Stimulated activated CD8-positive, alpha-beta memory T cell treated with anti-CD3 and anti-CD28 coated beads, Interleukin-4, amount 100 ng/mL, for 1 hour (primary cell): ENCODE measurements around the gene TCN1.
"Not testable (repeated sequence)": the region's sequence is repeated elsewhere in the genome, so short reads cannot be mapped to it uniquely, and the experiment has no call there.

Experiments
- DNase-seq, 2 donors: peaks; one replicate each; pipeline ENCODE4 v3.0.0-alpha.2; 2020; ENCODE audit warnings: low read depth in 2 of 2, low spot score in 1 of 2

TCN1 gene

GRCh38 chr11:59857439-59858434 is 8.6 kb downstream of the TCN1 start:
- DNase-seq = no peak

- no peak for DNase-seq
These were observed 11.4 kb downstream of the TCN1 start for GRCh38 chr11:59854871-59855270.

- DNase-seq = not testable (repeated sequence)
These were observed 14.9 kb downstream of the TCN1 start for GRCh38 chr11:59851416-59851815.

- not testable (repeated sequence) for DNase-seq
These were observed 16.7 kb downstream of the TCN1 start for GRCh38 chr11:59849551-59849950.

- no peak for DNase-seq
These were observed 17.2 kb downstream of the TCN1 start for GRCh38 chr11:59849129-59849528.

GRCh38 chr11:59848439-59848838 is 17.8 kb downstream of the TCN1 start:
- not testable (repeated sequence) for DNase-seq

- no peak for DNase-seq
These were observed 18.7 kb downstream of the TCN1 start for GRCh38 chr11:59847626-59848025.

GRCh38 chr11:59846556-59846955 is 19.7 kb downstream of the TCN1 start:
- no peak for DNase-seq

GRCh38 chr11:59845399-59845798 is 20.9 kb downstream of the TCN1 start, which contains the start of gene CBLIF:
TSS of gene CBLIF (minus strand) at chr11:59845499. CDS start at chr11:59845453, 46 bp downstream.
- no peak for DNase-seq

- no peak for DNase-seq
These were observed 24.0 kb downstream of the TCN1 start for GRCh38 chr11:59842316-59842715.

- no peak for DNase-seq
These were observed 24.8 kb downstream of the TCN1 start for GRCh38 chr11:59841514-59841913.

- DNase-seq = no peak
These were observed 26.7 kb downstream of the TCN1 start for GRCh38 chr11:59839615-59840014.

- DNase-seq = no peak
These were observed 32.7 kb downstream of the TCN1 start for GRCh38 chr11:59833602-59834001.

GRCh38 chr11:59829358-59829757 is 36.9 kb downstream of the TCN1 start:
- no peak for DNase-seq

GRCh38 chr11:59822989-59823566 is 43.2 kb downstream of the TCN1 start:
- DNase-seq = no peak

- no peak for DNase-seq
These were observed 47.7 kb downstream of the TCN1 start for GRCh38 chr11:59818572-59818971.

GRCh38 chr11:59816434-59816833 is 49.9 kb downstream of the TCN1 start:
- DNase-seq = not testable (repeated sequence)

GRCh38 chr11:59815754-59816153 is 50.5 kb downstream of the TCN1 start:
- no peak for DNase-seq

GRCh38 chr11:59814021-59814420 is 52.3 kb downstream of the TCN1 start:
- DNase-seq = no peak

GRCh38 chr11:59813364-59813763 is 52.9 kb downstream of the TCN1 start:
- no peak for DNase-seq

GRCh38 chr11:59812220-59812619 is 54.1 kb downstream of the TCN1 start:
- no peak for DNase-seq

- no peak for DNase-seq
These were observed 55.4 kb downstream of the TCN1 start for GRCh38 chr11:59810911-59811259.
